ENCODE results near the gene NUDT14.

NUDT14 gene

DNA sequence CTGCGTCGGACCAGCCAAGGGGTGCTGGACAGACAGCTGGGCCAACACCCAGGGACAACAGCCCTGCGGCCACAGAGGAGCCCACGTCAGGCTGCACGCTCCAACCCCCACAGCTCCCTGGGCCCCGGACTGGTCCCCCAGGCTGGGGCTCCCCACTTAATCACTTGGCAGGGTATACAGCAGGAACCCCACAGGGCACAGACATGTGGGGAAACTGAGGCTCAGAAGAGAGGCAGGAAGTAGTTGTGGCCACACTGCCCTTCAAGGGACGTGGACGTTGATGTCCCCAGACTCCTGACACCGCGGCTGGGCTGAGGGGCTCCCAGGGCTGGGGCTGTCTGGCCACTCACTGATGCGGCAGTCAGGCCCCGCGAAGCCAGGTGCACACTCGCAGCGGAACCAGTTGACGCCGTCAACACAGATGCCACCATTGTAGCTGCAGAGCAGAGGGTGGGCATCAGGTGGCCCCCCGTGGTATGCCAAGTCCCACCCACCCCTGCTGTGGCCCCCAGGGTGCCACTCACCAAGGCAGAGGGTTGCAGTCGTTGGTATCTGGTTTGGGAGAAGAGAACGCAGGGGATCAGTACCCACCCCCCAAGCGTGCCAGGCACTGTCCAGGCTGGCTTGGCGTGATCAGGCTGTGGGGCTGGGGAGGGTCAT lies 34.0 kb downstream of the NUDT14 start:
- H3K4me1 ChIP-seq (ENCODE audit: control insufficient read depth in 2 of 2, insufficient read depth in 2 of 2, low read length in 2 of 2): no peaks in the 10 kb centered on the region
- H3K4me3 ChIP-seq (ENCODE audit: low read length in 2 of 2): no peak overlapping the region
- H3K9ac ChIP-seq (ENCODE audit: low read depth in 1 of 2, low read length in 2 of 2): no peak overlapping the region
- H3K27me3 ChIP-seq (ENCODE audit: control insufficient read depth in 2 of 2, insufficient read depth in 2 of 2, low read length in 2 of 2): no peaks in the 10 kb centered on the region
- no peaks in the 10 kb centered on the region for H3K9me3 ChIP-seq (ENCODE audit: control insufficient read depth in 2 of 2, low read length in 2 of 2)
- no peak overlapping the region for H3K27ac ChIP-seq (ENCODE audit: low read depth in 2 of 2, low read length in 2 of 2)
- no peaks in the 10 kb centered on the region for H3K36me3 ChIP-seq (ENCODE audit: control insufficient read depth in 2 of 2, insufficient read depth in 2 of 2, low read length in 2 of 2)

DNA sequence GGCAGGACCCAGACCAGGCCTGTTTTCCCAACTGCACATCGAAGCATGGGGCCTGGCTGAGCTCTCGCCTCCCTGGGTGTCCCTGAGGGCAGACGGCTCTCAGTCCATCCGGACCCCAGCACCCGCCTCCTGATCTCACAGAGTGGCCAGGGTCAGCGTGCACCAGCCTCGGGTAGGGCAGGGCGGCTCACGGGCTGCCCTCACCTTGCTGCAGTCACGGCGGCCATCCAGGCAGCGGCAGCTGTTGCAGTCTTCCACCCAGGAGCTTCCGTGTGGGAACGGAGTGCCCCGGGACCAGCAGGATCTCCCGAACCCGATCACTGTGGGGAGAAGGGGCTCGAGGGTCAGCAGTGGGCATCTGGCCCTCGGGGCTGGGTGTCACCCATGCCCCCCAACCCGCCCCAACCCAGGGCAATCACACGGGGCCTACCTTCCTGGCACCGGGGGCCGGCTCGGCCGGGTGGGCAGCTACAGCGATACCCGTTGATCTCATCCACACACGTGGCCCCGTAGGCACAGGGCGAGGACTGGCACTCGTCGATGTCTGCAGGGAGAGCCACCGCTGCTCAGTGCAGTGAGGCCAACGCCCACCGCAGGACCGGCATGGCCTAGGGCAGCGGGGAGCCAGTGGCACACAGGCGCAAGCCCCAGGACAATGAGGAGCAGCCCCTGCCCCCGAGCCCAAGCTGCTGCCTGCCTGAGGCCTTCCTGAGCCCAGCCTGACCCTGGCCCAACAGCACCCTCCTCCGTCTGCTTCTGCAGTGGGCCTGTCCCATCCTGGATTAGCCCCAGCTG lies 34.7 kb downstream of the NUDT14 start:
- Histone ChIP-seq H3K27ac (ENCODE audit: low read depth in 2 of 2, low read length in 2 of 2) (no peak overlapping the region), H3K36me3 (ENCODE audit: control insufficient read depth in 2 of 2, insufficient read depth in 2 of 2, low read length in 2 of 2) (no peaks in the 10 kb centered on the region), H3K4me1 (ENCODE audit: control insufficient read depth in 2 of 2, insufficient read depth in 2 of 2, low read length in 2 of 2) (no peaks in the 10 kb centered on the region), H3K27me3 (ENCODE audit: control insufficient read depth in 2 of 2, insufficient read depth in 2 of 2, low read length in 2 of 2) (no peaks in the 10 kb centered on the region), H3K9me3 (ENCODE audit: control insufficient read depth in 2 of 2, low read length in 2 of 2) (no peaks in the 10 kb centered on the region), H3K9ac (ENCODE audit: low read depth in 1 of 2, low read length in 2 of 2) (no peak overlapping the region), H3K4me3 (ENCODE audit: low read length in 2 of 2) (no peak overlapping the region)

DNA sequence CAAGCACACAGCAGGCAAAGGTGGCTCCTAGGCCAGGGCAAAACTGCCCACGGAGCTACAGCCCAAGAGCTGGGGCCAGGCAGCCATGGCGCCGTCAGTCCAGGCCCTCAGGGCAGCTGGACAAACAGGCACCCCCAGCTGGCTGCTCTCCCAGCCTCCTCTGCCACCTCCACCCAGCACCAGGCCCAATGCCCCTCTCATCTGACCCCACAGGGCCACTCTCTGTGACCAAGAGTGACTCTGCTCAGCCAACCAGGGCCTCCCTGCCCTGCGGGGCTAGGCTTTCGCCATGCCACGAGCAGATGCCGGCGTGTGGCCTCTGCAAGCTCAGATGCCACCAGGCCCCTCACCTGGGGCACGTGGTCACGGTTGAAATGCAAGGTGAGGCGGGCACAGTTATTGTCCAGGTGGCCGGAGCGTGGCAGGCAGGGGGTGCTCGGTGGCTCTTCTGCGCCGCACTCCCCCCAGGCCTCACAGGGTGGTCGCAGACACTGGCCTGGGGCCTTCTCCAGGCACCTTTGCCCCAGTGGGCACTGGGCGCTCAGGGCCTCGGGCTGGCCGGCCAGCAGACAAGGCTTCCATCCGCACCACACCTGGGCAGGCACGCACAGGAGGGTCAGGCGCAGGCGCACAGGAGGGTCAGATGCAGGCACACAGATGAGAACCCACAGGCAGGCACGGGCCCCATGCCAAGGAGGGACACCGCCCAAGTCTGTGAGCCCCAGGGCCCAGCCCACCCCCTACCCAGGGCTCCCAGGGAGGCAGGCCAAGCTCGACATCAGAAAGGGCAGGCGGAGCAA lies 35.5 kb downstream of the NUDT14 start:
- Histone ChIP-seq H3K4me3 (ENCODE audit: low read length in 2 of 2) (no peak overlapping the region), H3K9ac (ENCODE audit: low read depth in 1 of 2, low read length in 2 of 2) (no peak overlapping the region), H3K4me1 (ENCODE audit: control insufficient read depth in 2 of 2, insufficient read depth in 2 of 2, low read length in 2 of 2) (no peaks in the 10 kb centered on the region), H3K36me3 (ENCODE audit: control insufficient read depth in 2 of 2, insufficient read depth in 2 of 2, low read length in 2 of 2) (no peaks in the 10 kb centered on the region), H3K27me3 (ENCODE audit: control insufficient read depth in 2 of 2, insufficient read depth in 2 of 2, low read length in 2 of 2) (no peaks in the 10 kb centered on the region), H3K27ac (ENCODE audit: low read depth in 2 of 2, low read length in 2 of 2) (no peak overlapping the region), H3K9me3 (ENCODE audit: control insufficient read depth in 2 of 2, low read length in 2 of 2) (no peaks in the 10 kb centered on the region)

DNA sequence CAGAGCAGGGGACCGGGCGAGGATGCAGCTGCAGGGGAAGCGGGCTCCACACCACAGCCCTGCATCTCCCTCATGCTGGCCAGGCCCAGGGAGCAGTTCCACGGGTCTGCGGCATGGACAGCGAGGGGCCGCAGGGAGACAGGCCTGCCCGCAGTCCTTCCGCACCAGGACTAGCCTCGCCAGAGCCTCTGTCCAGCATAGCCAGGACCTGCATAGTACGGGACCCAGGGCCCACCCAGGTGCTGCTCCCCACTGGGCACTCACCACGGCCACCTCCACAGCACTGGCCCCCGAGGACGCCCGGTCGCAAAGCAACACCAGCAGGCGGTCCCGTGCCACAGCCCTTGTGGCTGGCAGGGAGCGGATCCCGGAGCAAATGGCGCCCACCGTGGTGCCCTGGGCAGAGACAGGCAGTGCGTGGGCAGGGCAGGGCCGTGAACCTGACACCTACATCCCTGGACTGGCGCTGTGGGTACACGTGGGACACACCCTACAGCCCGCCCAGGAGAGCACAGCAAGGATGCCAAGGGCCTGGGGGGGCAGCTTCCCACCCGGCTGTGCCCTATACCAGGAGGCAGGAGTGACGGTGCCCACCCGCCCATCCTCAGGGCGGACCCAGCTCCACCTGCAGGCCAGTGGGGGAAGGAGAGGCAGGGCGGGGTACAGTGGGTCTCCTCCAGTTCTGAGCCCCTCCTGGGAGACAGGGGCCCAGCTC lies 36.3 kb downstream of the NUDT14 start:
- Histone ChIP-seq H3K4me3 (ENCODE audit: low read length in 2 of 2) (no peak overlapping the region), H3K27me3 (ENCODE audit: control insufficient read depth in 2 of 2, insufficient read depth in 2 of 2, low read length in 2 of 2) (no peaks in the 10 kb centered on the region), H3K27ac (ENCODE audit: low read depth in 2 of 2, low read length in 2 of 2) (no peak overlapping the region), H3K4me1 (ENCODE audit: control insufficient read depth in 2 of 2, insufficient read depth in 2 of 2, low read length in 2 of 2) (no peaks in the 10 kb centered on the region), H3K9me3 (ENCODE audit: control insufficient read depth in 2 of 2, low read length in 2 of 2) (peaks cover 0 to 5% of the 10 kb centered on the region in 2 donors), H3K9ac (ENCODE audit: low read depth in 1 of 2, low read length in 2 of 2) (no peak overlapping the region), H3K36me3 (ENCODE audit: control insufficient read depth in 2 of 2, insufficient read depth in 2 of 2, low read length in 2 of 2) (no peaks in the 10 kb centered on the region)

DNA sequence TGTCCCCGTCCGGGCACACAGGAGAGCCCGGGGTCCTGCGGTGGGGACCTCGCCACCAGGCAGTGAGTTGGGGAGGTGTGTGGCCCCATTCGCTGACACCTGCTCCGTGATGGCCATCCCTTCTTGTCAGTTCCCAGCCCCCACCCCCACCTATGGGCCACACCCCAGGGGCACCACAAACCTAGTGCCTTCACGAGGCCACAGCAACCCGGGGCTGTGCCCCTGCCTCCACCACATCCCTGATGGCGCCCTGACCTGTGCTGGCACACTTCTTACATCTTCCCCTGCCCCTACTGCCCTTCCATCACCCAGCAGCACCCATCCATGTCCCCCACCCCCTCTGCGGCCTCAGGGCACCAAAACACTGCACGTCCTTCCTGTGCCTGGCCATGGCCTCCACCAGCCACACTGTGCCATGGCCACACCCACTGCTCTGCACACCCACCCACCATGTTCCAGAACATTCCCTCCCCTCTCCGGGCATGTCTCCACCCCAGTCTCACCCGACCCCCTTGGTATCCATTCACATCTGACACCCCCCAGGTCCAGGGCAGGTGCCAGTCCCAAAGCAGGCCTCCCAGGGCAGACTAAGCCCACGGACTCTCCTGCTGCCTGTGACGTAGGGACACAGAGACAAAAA lies 37.0 kb downstream of the NUDT14 start:
- no peaks in the 10 kb centered on the region for H3K4me1 ChIP-seq (ENCODE audit: control insufficient read depth in 2 of 2, insufficient read depth in 2 of 2, low read length in 2 of 2)
- no peak overlapping the region for H3K27ac ChIP-seq (ENCODE audit: low read depth in 2 of 2, low read length in 2 of 2)
- no peak overlapping the region for H3K4me3 ChIP-seq (ENCODE audit: low read length in 2 of 2)
- H3K36me3 ChIP-seq (ENCODE audit: control insufficient read depth in 2 of 2, insufficient read depth in 2 of 2, low read length in 2 of 2): no peaks in the 10 kb centered on the region
- no peak overlapping the region for H3K9ac ChIP-seq (ENCODE audit: low read depth in 1 of 2, low read length in 2 of 2)
- H3K27me3 ChIP-seq (ENCODE audit: control insufficient read depth in 2 of 2, insufficient read depth in 2 of 2, low read length in 2 of 2): no peaks in the 10 kb centered on the region
- peaks cover 0 to 8% of the 10 kb centered on the region in 2 donors for H3K9me3 ChIP-seq (ENCODE audit: control insufficient read depth in 2 of 2, low read length in 2 of 2)

DNA sequence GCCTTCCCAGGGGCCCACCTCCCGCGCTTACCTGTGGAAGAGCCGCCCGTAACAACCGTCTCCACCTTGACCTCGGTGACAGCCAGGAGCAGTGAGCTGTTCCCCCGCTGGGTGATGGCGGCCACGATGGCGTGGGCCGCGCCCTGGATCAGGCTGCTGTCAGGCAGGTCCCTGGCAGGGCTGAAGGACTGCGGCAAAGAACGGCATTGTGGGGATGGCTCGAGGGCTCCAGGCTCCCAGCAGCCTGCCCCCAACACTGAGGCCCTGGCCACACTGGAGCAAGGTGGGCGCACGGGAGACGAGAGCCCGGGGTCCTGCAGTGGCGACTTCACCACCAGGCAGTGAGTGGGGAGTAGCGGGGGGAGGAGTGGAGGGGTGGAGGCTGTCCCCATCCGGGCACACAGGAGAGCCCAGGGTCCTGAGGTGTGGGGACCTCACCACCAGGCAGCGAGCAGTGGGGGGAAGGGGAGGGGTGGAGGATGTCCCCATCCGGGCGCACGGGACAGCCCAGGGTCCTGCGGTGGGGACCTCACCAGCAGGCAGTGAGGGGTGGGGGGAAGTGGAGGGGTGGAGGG lies 37.6 kb downstream of the NUDT14 start:
- Histone ChIP-seq H3K4me1 (ENCODE audit: control insufficient read depth in 2 of 2, insufficient read depth in 2 of 2, low read length in 2 of 2) (no peaks in the 10 kb centered on the region), H3K4me3 (ENCODE audit: low read length in 2 of 2) (no peak overlapping the region), H3K9ac (ENCODE audit: low read depth in 1 of 2, low read length in 2 of 2) (no peak overlapping the region), H3K9me3 (ENCODE audit: control insufficient read depth in 2 of 2, low read length in 2 of 2) (peaks cover 0 to 8% of the 10 kb centered on the region in 2 donors), H3K36me3 (ENCODE audit: control insufficient read depth in 2 of 2, insufficient read depth in 2 of 2, low read length in 2 of 2) (no peaks in the 10 kb centered on the region), H3K27ac (ENCODE audit: low read depth in 2 of 2, low read length in 2 of 2) (no peak overlapping the region), H3K27me3 (ENCODE audit: control insufficient read depth in 2 of 2, insufficient read depth in 2 of 2, low read length in 2 of 2) (no peaks in the 10 kb centered on the region)

DNA sequence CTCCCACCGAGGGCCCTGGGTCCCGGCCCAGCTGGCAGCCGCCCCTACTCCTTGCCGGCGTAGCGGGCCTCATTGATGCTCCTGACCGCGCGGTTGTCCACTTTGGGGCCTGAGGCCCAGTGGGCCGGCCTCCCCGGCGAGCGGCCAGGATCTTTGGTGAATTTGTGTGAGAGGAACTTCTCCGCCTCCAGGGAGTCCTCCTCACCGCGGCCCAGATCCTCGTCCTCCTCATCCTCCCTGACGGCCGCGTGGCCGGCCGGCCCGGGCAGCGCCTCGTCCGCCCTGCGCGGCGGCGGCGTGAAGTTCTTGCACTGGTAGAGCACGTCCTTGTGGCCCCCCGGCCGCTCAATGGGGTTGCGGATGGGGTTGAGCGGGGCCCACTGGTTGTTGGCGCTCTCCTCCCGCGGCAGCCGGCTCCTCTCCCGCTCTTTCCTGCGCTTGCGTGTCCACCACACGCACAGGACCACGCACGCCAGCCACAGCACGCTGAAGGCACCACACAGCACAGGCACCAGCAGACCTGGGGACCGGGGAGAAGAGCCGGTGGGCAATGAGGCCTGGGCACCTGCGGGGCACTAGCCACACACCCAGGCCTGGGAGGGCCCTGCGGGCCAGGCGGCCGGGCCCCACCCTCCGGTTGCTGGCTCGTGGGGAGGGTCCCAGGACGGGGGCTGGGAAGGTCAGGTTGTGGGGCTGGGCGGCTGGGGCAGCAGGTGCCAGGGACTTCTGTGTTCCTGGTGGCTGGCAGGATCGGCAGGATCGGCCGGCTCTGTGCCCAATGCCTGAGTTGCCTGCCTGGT lies 38.3 kb downstream of the NUDT14 start:
- H3K27me3 ChIP-seq (ENCODE audit: control insufficient read depth in 2 of 2, insufficient read depth in 2 of 2, low read length in 2 of 2): no peaks in the 10 kb centered on the region
- no peak overlapping the region for H3K9ac ChIP-seq (ENCODE audit: low read depth in 1 of 2, low read length in 2 of 2)
- H3K36me3 ChIP-seq (ENCODE audit: control insufficient read depth in 2 of 2, insufficient read depth in 2 of 2, low read length in 2 of 2): no peaks in the 10 kb centered on the region
- no peaks in the 10 kb centered on the region for H3K4me1 ChIP-seq (ENCODE audit: control insufficient read depth in 2 of 2, insufficient read depth in 2 of 2, low read length in 2 of 2)
- H3K27ac ChIP-seq (ENCODE audit: low read depth in 2 of 2, low read length in 2 of 2): no peak overlapping the region
- peaks cover 0 to 8% of the 10 kb centered on the region in 2 donors for H3K9me3 ChIP-seq (ENCODE audit: control insufficient read depth in 2 of 2, low read length in 2 of 2)
- no peak overlapping the region for H3K4me3 ChIP-seq (ENCODE audit: low read length in 2 of 2)

DNA sequence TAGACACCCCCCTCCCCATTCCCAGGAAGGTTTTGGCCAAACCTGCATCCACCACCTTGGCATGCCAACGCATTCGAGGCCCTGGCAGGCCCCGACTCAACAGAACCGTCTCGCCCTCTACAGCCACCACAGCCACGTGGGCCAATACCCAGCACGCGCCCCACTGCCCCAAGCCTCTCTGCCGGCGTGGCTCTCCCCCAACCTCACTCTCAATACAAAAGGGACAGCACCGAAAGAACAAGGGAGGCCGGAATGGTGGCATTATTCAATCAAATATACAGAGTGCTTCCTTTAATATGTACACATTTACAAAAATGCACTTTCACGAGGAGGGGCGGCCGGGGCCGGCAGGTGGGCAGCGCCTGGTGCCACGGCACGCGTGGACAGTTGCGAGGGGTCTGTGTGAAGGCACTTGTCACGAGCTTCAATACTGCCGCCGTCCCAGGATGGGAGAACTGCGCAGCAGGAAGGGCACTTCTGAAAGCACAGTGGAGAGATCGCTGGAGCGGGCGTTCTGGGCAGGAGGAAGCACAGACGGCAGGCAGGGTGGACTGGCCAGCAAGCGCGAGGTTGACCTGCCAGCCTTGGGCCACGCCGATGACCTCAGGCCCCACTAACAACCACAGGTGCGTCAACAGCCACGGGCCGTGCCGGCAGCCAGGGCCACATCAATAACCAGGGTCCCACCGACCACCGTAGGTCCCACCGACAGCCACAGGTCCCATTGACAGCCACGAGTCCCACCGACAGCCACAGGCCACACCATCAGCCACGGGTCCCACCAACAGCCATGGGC lies 39.4 kb downstream of the NUDT14 start:
- Histone ChIP-seq H3K4me1 (ENCODE audit: control insufficient read depth in 2 of 2, insufficient read depth in 2 of 2, low read length in 2 of 2) (no peaks in the 10 kb centered on the region), H3K27me3 (ENCODE audit: control insufficient read depth in 2 of 2, insufficient read depth in 2 of 2, low read length in 2 of 2) (no peaks in the 10 kb centered on the region), H3K9me3 (ENCODE audit: control insufficient read depth in 2 of 2, low read length in 2 of 2) (peaks cover 0 to 8% of the 10 kb centered on the region in 2 donors), H3K9ac (ENCODE audit: low read depth in 1 of 2, low read length in 2 of 2) (no peak overlapping the region), H3K4me3 (ENCODE audit: low read length in 2 of 2) (no peak overlapping the region), H3K27ac (ENCODE audit: low read depth in 2 of 2, low read length in 2 of 2) (no peak overlapping the region), H3K36me3 (ENCODE audit: control insufficient read depth in 2 of 2, insufficient read depth in 2 of 2, low read length in 2 of 2) (no peaks in the 10 kb centered on the region)
